IMR-90 (cell line): ENCODE data around the gene UBP1. TPM values are rescaled to one million over a fixed set of nuclear protein-coding genes. Genes with fewer than 3 reads are reported as not detected.

Source experiments
- ATAC-seq: fragments of 200-7000 bp; cut with Tn5 transposase; 2 replicates; pipeline ENCODE4 v1.9.1; 2020; ENCODE audit warnings: low read depth, mild to moderate bottlenecking, moderate library complexity
- BruUV-seq: library from RNA; stranded (reverse); fragments of 400-500 nt; replicated peaks from 2 replicates; lab custom pipeline; 2021; lab: Mats Ljungman, UMichigan
- CTCF ChIA-PET: fragments of 300-600 bp; formaldehyde crosslinking; extraction: SDS; loops from one replicate; lab custom pipeline; 2021; ENCODE audit warnings: antibody characterized with exemption; lab: Yijun Ruan, JAX
- POLR2A ChIA-PET: fragments of 300-600 bp; sonication (Branson Sonifier 250); formaldehyde crosslinking; loops from one replicate; lab custom pipeline; 2022; ENCODE audit warnings: antibody characterized with exemption; ENCODE audit not compliant: unreplicated experiment; lab: Charles Lee
- DNase-seq: peaks from one replicate; pipeline ENCODE4 v3.0.0; 2013
- H2AFZ ChIP-seq: replicated peaks from 2 replicates; pipeline ENCODE3; 2013; ENCODE audit warnings: low read length, mild to moderate bottlenecking; ENCODE audit not compliant: poor library complexity
- H2AK5ac ChIP-seq: 2 replicates; pipeline ENCODE4 v1.6.1; 2013; ENCODE audit warnings: low read depth, low read length, inconsistent platforms
- H2AK9ac ChIP-seq: replicated peaks from 2 replicates; pipeline ENCODE3; 2013; ENCODE audit warnings: mild to moderate bottlenecking, low read depth, low read length, moderate library complexity; ENCODE audit not compliant: poor library complexity
- H2BK120ac ChIP-seq: 2 replicates; pipeline ENCODE4 v1.6.1; 2013; ENCODE audit warnings: low read depth, low read length, inconsistent platforms
- H2BK15ac ChIP-seq: 3 replicates; pipeline ENCODE4 v1.6.1; 2013; ENCODE audit warnings: low read depth, low read length, inconsistent platforms
- H2BK20ac ChIP-seq: 2 replicates; pipeline ENCODE4 v1.6.1; 2013; ENCODE audit warnings: low read depth, mild to moderate bottlenecking, inconsistent platforms, low read length, moderate library complexity
- H2BK5ac ChIP-seq: 2 replicates; pipeline ENCODE4 v1.6.1; 2013; ENCODE audit warnings: mild to moderate bottlenecking, low read depth, low read length, inconsistent platforms; ENCODE audit not compliant: poor library complexity, severe bottlenecking
- H3K14ac ChIP-seq: replicated peaks from 2 replicates; pipeline ENCODE4 v1.6.1; 2013; ENCODE audit warnings: low read depth, low read length, inconsistent platforms
- H3K18ac ChIP-seq: 2 replicates; pipeline ENCODE4 v1.6.1; 2013; ENCODE audit warnings: low read depth, low read length, control low read depth
- H3K23ac ChIP-seq: 2 replicates; pipeline ENCODE4 v1.6.1; 2013; ENCODE audit warnings: low read depth, low read length, inconsistent platforms
- H3K27ac ChIP-seq: 2 replicates; pipeline ENCODE4 v1.5.1; 2013; ENCODE audit warnings: mild to moderate bottlenecking, control low read depth, low read length; ENCODE audit not compliant: insufficient read depth
- H3K27me3 ChIP-seq: 2 replicates; pipeline ENCODE4 v1.6.1; 2013; ENCODE audit warnings: low read length; ENCODE audit not compliant: control insufficient read depth, insufficient read depth
- H3K36me3 ChIP-seq: 2 replicates; pipeline ENCODE4 v1.6.1; 2013; ENCODE audit warnings: low read length, mixed read lengths; ENCODE audit not compliant: control insufficient read depth, insufficient read depth
- H3K4ac ChIP-seq: 2 replicates; pipeline ENCODE4 v1.6.1; 2013; ENCODE audit warnings: low read depth, low read length, inconsistent platforms
- H3K4me1 ChIP-seq: 2 replicates; pipeline ENCODE4 v1.6.1; 2013; ENCODE audit warnings: low read length, mixed read lengths; ENCODE audit not compliant: control insufficient read depth, insufficient read depth
- H3K4me2 ChIP-seq: 2 replicates; pipeline ENCODE4 v1.6.1; 2013; ENCODE audit warnings: low read depth, mild to moderate bottlenecking, control low read depth, low read length, moderate library complexity
- H3K4me3 ChIP-seq: 2 replicates; pipeline ENCODE4 v1.5.1; 2013; ENCODE audit warnings: low read depth, mild to moderate bottlenecking, control low read depth, low read length, moderate library complexity; ENCODE audit not compliant: insufficient read depth
- H3K56ac ChIP-seq: 2 replicates; pipeline ENCODE4 v1.6.1; 2013; ENCODE audit warnings: low read length, inconsistent platforms; ENCODE audit not compliant: insufficient read depth; ENCODE audit errors: extremely low read depth
- H3K79me1 ChIP-seq, 2 experiments: 2 replicates each; pipeline ENCODE4 v1.6.1; 2013; ENCODE audit warnings: low read length in 2 of 2, inconsistent platforms in 1 of 2, low read depth in 1 of 2
- H3K9ac ChIP-seq: 2 replicates; pipeline ENCODE4 v1.6.1; 2013; ENCODE audit warnings: low read depth, low read length, control low read depth
- H3K9me1 ChIP-seq: 2 replicates; pipeline ENCODE4 v1.6.1; 2013; ENCODE audit warnings: low read length, inconsistent platforms; ENCODE audit not compliant: insufficient read depth
- H3K9me3 ChIP-seq: 2 replicates; pipeline ENCODE4 v1.6.1; 2013; ENCODE audit warnings: low read length; ENCODE audit not compliant: control insufficient read depth, insufficient read depth
- H4K20me1 ChIP-seq: 2 replicates; pipeline ENCODE4 v1.6.1; 2013; ENCODE audit warnings: low read length, inconsistent platforms; ENCODE audit not compliant: insufficient read depth
- H4K5ac ChIP-seq: 2 replicates; pipeline ENCODE4 v1.6.1; 2013; ENCODE audit warnings: mild to moderate bottlenecking, low read depth, low read length, control low read depth
- H4K8ac ChIP-seq, 2 experiments: 2 replicates each; pipeline ENCODE4 v1.6.1; 2013; ENCODE audit warnings: low read depth in 2 of 2, low read length in 2 of 2, control low read depth in 1 of 2, inconsistent platforms in 1 of 2
- H4K91ac ChIP-seq: 2 replicates; pipeline ENCODE4 v1.6.1; 2013; ENCODE audit warnings: low read depth, low read length, inconsistent platforms; ENCODE audit not compliant: insufficient read depth
- BHLHE40 ChIP-seq: fragments of 150-350 bp; IDR thresholded peaks from 2 replicates; pipeline ENCODE4 v1.6.1; 2016; ENCODE audit warnings: mild to moderate bottlenecking, low read depth, low read length
- CEBPB ChIP-seq: IDR thresholded peaks from 2 replicates; pipeline ENCODE4 v1.6.1; 2012; ENCODE audit warnings: low read depth, low read length, improper control_type of control experiment
- CHD1 ChIP-seq: IDR thresholded peaks from 2 replicates; pipeline ENCODE4 v1.6.1; 2012; ENCODE audit warnings: low read depth, low read length, improper control_type of control experiment
- FOS ChIP-seq: fragments of 150-350 bp; IDR thresholded peaks from 2 replicates; pipeline ENCODE4 v1.6.1; 2016; ENCODE audit warnings: low read depth, low read length
- MAFK ChIP-seq: IDR thresholded peaks from 2 replicates; pipeline ENCODE4 v1.6.1; 2012; ENCODE audit warnings: low read depth, low read length, improper control_type of control experiment
- MAZ ChIP-seq: IDR thresholded peaks from 2 replicates; pipeline ENCODE4 v1.6.1; 2012; ENCODE audit warnings: low read depth, mild to moderate bottlenecking, low read length, improper control_type of control experiment, moderate library complexity, borderline replicate concordance
- MXI1 ChIP-seq: IDR thresholded peaks from 2 replicates; pipeline ENCODE4 v1.6.1; 2012; ENCODE audit warnings: low read depth, mild to moderate bottlenecking, low read length, moderate library complexity, borderline replicate concordance
- NFE2L2 ChIP-seq: fragments of 150-350 bp; IDR thresholded peaks from 2 replicates; pipeline ENCODE4 v1.6.1; 2016; ENCODE audit warnings: low read depth, mild to moderate bottlenecking, low read length
- POLR2A ChIP-seq: IDR thresholded peaks from 2 replicates; pipeline ENCODE4 v1.6.1; 2012; ENCODE audit warnings: mild to moderate bottlenecking, low read depth, low read length
- RAD21 ChIP-seq: IDR thresholded peaks from 2 replicates; pipeline ENCODE4 v1.6.1; 2012; ENCODE audit warnings: low read length, improper control_type of control experiment
- RCOR1 ChIP-seq: IDR thresholded peaks from 2 replicates; pipeline ENCODE4 v1.6.1; 2012; ENCODE audit warnings: mild to moderate bottlenecking, low read length, improper control_type of control experiment; ENCODE audit not compliant: insufficient replicate concordance
- RFX5 ChIP-seq: IDR thresholded peaks from 2 replicates; pipeline ENCODE4 v1.8.0; 2012; ENCODE audit warnings: low read depth, mild to moderate bottlenecking, low read length, moderate library complexity
- SMC3 ChIP-seq: fragments of 150-350 bp; IDR thresholded peaks from 2 replicates; pipeline ENCODE4 v1.6.1; 2016; ENCODE audit warnings: low read depth, mild to moderate bottlenecking, antibody characterized with exemption, low read length, moderate library complexity
- WGBS, 2 experiments: methylation state at CpG; one replicate each; pipeline versions ENCODE4 v1.1.5 to v1.1.7; 2013; ENCODE audit warnings: missing lambda C conversion rate in 2 of 2; ENCODE audit not compliant: insufficient read length in 1 of 2; ENCODE audit errors: extremely low coverage in 2 of 2; 5-methylcytosine and 5-hydroxymethylcytosine counted together
- dilution Hi-C: fragments of 300-500 bp; cut with HindIII; formaldehyde crosslinking; loops from one replicate; pipeline ENCODE4 v1.14.3; 2018; ENCODE audit warnings: low sequenced_read_pairs; ENCODE audit not compliant: unreplicated experiment
- in situ Hi-C: fragments of 300-500 bp; cut with MboI; formaldehyde crosslinking; loops from 3 replicates; pipeline ENCODE4 v1.14.3; 2019; ENCODE audit warnings: low sequenced_read_pairs, inconsistent platforms, mixed read lengths
- intact Hi-C: fragments of 100-400 bp; cut with micrococcal nuclease; formaldehyde crosslinking; loops from 2 replicates; pipeline ENCODE4 v1.10.0; 2022
- polyA plus RNA-seq, 3 experiments: library from polyadenylated mRNA; depleted of rRNA; stranded (reverse); fragments of >200 nt; gene quantifications; 2 replicates each; pipeline ENCODE4 v1.2.3, GENCODE V29; 2012; ENCODE audit warnings: low replicate concordance in 1 of 3
- total RNA-seq: library from RNA; depleted of rRNA; stranded (reverse); fragments of >200 nt; gene quantifications from 2 replicates; pipeline ENCODE4 v1.2.3, GENCODE V29; 2012
- TF ChIP-seq, protein P1 (sequence below): fragments of 150-350 bp; IDR thresholded peaks from 2 replicates; pipeline ENCODE4 v1.6.1; 2016; ENCODE audit warnings: low read depth, mild to moderate bottlenecking, low read length, moderate library complexity, borderline replicate concordance
- TF ChIP-seq, protein P2 (sequence below): fragments of 150-350 bp; IDR thresholded peaks from 2 replicates; pipeline ENCODE4 v1.6.1; 2017; ENCODE audit warnings: mild to moderate bottlenecking, antibody characterized with exemption, low read length, low read depth
- TF ChIP-seq, protein P3 (sequence below): conservative IDR thresholded peaks from 2 replicates; pipeline ENCODE4 v1.5.1; 2012; ENCODE audit warnings: mild to moderate bottlenecking, low read depth, low read length, improper control_type of control experiment

UBP1 gene
- total and polyA plus RNA-seq, 2 of the 4 experiments (the other 2 are of a cell fraction) = 56.3 to 73.8 TPM

DNA sequence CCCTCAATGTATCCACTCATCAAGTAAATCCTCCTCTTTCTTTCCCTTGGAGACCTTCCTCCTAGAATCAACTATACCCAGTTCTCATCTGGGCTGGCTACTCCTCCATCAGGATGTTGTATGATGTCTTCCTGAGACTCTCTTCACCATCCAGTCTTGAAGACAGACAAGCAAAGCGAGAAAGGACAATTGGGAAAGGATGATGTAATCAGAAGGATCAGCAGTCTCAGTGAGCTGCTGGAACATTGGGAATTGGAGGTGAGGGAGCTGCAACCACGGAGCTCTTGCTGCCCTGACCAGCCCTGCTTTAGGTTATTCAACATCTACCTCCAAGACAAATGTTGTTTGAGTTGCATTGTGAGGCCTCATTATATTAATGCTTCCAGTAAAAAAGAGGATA lies 48.0 kb upstream of the UBP1 start:
- Histone ChIP-seq H3K9me1 (no peaks in the 10 kb centered on the region), H3K9me3 (no peaks in the 10 kb centered on the region), H2BK15ac (no peak overlapping the region), H3K18ac (no peak overlapping the region), H3K4me2 (no peak overlapping the region), H4K20me1 (no peaks in the 10 kb centered on the region), H4K91ac (no peak overlapping the region), H4K5ac (no peak overlapping the region), H2BK5ac (no peak overlapping the region), H3K27me3 (no peaks in the 10 kb centered on the region), H3K79me1 (no peaks in the 10 kb centered on the region), H2AFZ (no peak overlapping the region), H4K8ac (no peak overlapping the region), H3K4ac (no peak overlapping the region), H3K9ac (no peak overlapping the region), H3K56ac (no peak overlapping the region), H3K36me3 (no peaks in the 10 kb centered on the region), H3K4me1 (no peaks in the 10 kb centered on the region), H2BK120ac (no peak overlapping the region), H3K4me3 (no peak overlapping the region), H3K14ac (no peak overlapping the region), H3K27ac (no peak overlapping the region), H3K23ac (no peak overlapping the region), H2AK5ac (no peak overlapping the region), H2AK9ac (no peak overlapping the region), H2BK20ac (no peak overlapping the region)
- no TSS peak for BruUV-seq
- in situ Hi-C loops = no loop called here
- DNase-seq (no peak), ATAC-seq (no peak)
- TF ChIP-seq SMC3 (no peak), CHD1 (no peak), MAFK (no peak), NFE2L2 (no peak), MXI1 (no peak), RCOR1 (no peak), POLR2A (no peak), RAD21 (no peak), CEBPB (no peak), BHLHE40 (no peak), FOS (no peak), MAZ (no peak), RFX5 (no peak)
- TF ChIP-seq, protein P1, sequence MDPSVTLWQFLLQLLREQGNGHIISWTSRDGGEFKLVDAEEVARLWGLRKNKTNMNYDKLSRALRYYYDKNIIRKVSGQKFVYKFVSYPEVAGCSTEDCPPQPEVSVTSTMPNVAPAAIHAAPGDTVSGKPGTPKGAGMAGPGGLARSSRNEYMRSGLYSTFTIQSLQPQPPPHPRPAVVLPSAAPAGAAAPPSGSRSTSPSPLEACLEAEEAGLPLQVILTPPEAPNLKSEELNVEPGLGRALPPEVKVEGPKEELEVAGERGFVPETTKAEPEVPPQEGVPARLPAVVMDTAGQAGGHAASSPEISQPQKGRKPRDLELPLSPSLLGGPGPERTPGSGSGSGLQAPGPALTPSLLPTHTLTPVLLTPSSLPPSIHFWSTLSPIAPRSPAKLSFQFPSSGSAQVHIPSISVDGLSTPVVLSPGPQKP = no peak
- TF ChIP-seq, protein P2, sequence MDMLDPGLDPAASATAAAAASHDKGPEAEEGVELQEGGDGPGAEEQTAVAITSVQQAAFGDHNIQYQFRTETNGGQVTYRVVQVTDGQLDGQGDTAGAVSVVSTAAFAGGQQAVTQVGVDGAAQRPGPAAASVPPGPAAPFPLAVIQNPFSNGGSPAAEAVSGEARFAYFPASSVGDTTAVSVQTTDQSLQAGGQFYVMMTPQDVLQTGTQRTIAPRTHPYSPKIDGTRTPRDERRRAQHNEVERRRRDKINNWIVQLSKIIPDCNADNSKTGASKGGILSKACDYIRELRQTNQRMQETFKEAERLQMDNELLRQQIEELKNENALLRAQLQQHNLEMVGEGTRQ = no peak
- TF ChIP-seq, protein P3, sequence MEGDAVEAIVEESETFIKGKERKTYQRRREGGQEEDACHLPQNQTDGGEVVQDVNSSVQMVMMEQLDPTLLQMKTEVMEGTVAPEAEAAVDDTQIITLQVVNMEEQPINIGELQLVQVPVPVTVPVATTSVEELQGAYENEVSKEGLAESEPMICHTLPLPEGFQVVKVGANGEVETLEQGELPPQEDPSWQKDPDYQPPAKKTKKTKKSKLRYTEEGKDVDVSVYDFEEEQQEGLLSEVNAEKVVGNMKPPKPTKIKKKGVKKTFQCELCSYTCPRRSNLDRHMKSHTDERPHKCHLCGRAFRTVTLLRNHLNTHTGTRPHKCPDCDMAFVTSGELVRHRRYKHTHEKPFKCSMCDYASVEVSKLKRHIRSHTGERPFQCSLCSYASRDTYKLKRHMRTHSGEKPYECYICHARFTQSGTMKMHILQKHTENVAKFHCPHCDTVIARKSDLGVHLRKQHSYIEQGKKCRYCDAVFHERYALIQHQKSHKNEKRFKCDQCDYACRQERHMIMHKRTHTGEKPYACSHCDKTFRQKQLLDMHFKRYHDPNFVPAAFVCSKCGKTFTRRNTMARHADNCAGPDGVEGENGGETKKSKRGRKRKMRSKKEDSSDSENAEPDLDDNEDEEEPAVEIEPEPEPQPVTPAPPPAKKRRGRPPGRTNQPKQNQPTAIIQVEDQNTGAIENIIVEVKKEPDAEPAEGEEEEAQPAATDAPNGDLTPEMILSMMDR = no peak
- dilution Hi-C loops = no loop called here
- ChIA-PET CTCF (no interaction called here), POLR2A (no interaction called here)
- intact Hi-C loops = no loop called here
- no CpG with 5 or more reads among the region's 2 CpGs for WGBS, 2 experiments
